ENCODE measurements around the gene ZNF107. TPM values are rescaled to one million over a fixed set of nuclear protein-coding genes. Genes with fewer than 3 reads are reported as not detected.

Gene ZNF107
- 40.3 and 50.5 TPM in 2 replicates for total RNA-seq

DNA sequence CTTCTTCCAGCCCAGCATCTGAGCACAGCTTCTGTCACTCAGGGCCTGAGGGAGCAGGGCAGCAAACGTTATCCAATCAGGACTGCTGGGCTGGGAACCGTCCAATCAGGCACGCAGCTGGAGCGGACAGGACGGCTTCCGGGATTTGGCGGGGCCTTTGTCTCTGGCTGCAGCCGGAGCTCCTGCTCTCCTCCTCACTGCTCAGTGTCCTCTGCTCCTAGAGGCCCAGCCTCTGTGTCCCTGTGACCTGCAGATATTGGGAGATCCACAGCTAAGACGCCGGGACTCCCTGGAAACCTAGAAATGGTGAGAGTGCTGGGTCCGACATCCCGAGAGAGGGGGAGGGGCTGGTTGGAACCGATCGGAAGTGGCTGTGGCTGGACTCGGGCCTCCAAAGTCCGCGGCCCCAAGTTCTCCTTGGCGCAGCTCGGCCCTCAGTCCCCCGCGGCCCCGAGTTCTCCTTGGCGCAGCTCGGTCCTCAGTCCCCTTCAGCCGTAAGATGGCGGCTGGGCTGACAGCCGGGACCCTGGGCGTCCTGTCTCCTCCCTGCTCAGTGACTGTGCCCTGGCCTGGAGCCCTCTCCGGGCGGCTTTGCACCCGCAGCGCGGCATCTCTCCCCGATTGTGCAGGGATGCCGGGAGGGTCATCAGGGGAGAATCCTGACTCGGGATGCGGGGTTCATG is at the start of gene ZNF107:
TSS of gene ZNF107 (plus strand) at position 154 of the 683 bp plus-strand sequence. CDS start at position 304, 150 bp downstream.
- peaks cover 23% of the 10 kb centered on the region for H3K36me3 Mint-ChIP-seq (ENCODE audit: low read depth)

DNA sequence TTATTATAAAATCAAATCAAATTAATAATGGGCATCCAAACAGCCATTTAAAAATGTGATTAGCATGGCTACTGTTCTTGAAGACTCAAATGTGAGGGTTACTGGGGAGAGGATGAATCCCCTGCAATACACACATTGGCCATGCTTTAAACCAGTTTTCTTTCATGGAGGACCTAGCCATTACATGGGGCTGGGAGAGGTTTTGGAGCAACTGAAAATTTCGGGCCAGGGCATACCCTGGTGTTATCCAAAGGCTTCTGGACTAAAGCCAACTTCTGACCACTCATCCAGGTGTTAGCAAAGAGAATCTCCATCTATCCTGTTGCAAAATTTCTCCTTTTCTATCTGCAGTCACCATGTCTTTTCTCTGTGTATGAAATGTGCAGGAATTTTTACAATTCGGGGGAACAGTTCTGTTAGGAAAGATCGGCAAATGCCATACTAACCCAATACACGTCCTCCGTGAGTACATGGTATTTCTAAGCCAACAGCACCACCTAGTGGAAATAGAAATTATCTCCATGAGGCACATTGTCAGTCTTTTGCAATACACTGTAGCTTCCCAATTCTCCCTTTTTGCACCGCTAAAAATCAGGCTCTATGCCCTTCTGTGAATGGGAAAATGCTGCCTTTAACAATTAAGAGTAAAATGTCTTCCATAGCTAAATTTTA is 47.0 kb upstream of the ZNF107 start:
- DNase-seq (no peak), ATAC-seq (ENCODE audit: low read depth) (no peak)
- intact Hi-C loops (cut with micrococcal nuclease), result loop anchor here (1.0 kb wide), 1 partner anchor 1611 kb away; no protein-coding TSS in a partner anchor
- peaks cover 6% of the 10 kb centered on the region for H3K9me3 Mint-ChIP-seq
- ChIA-PET POLR2A (no interaction called here), CTCF (interaction anchor here (1.0 to 1.4 kb wide), 2 partner anchors 11 to 298 kb away, joined by 3 to 5 read pairs; no protein-coding TSS in a partner anchor)
- H3K27ac Mint-ChIP-seq, result no peak overlapping the region
- no peaks in the 10 kb centered on the region for H3K27me3 Mint-ChIP-seq
- H3K4me1 Mint-ChIP-seq, result no peaks in the 10 kb centered on the region
- no peaks in the 10 kb centered on the region for H3K36me3 Mint-ChIP-seq (ENCODE audit: low read depth)
- TF ChIP-seq, protein P1, sequence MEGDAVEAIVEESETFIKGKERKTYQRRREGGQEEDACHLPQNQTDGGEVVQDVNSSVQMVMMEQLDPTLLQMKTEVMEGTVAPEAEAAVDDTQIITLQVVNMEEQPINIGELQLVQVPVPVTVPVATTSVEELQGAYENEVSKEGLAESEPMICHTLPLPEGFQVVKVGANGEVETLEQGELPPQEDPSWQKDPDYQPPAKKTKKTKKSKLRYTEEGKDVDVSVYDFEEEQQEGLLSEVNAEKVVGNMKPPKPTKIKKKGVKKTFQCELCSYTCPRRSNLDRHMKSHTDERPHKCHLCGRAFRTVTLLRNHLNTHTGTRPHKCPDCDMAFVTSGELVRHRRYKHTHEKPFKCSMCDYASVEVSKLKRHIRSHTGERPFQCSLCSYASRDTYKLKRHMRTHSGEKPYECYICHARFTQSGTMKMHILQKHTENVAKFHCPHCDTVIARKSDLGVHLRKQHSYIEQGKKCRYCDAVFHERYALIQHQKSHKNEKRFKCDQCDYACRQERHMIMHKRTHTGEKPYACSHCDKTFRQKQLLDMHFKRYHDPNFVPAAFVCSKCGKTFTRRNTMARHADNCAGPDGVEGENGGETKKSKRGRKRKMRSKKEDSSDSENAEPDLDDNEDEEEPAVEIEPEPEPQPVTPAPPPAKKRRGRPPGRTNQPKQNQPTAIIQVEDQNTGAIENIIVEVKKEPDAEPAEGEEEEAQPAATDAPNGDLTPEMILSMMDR (IDR thresholded peaks at IDR 0.05), result no peak
- H3K4me3 Mint-ChIP-seq, result no peak overlapping the region

More for the DNA sequence above, at the start of gene ZNF107:
- H3K27ac Mint-ChIP-seq, result peak within 1 kb of the TSS; percentile 96
- DNase-seq, result peak; percentile 69
- H3K4me1 Mint-ChIP-seq, result peaks cover 56% of the 10 kb centered on the region
- no peaks in the 10 kb centered on the region for H3K27me3 Mint-ChIP-seq
- peak; percentile 93 for ATAC-seq (ENCODE audit: low read depth)
- ChIA-PET CTCF (interaction anchor here (1.0 to 1.5 kb wide), 2 partner anchors 128 to 349 kb away, joined by 3 to 4 read pairs; partner anchors contain the start of gene ZNF138), POLR2A (interaction anchor here (0.7 to 4.1 kb wide), 14 partner anchors 10 to 740 kb away, joined by 3 to 35 read pairs (median 6); partner anchors contain the start of genes ERV3-1, ZNF138, ZNF273 and ZNF680)
- TF ChIP-seq, protein P1 (IDR thresholded peaks at IDR 0.05), result no peak
- peak within 1 kb of the TSS; percentile 98 for H3K4me3 Mint-ChIP-seq
- peaks cover 5% of the 10 kb centered on the region for H3K9me3 Mint-ChIP-seq
- intact Hi-C loops (cut with micrococcal nuclease), result loop anchor here (1.0 to 5.0 kb wide), 11 partner anchors 10 to 766 kb away; partner anchors contain the start of genes ZNF138, ZNF273, ZNF680 and ZNF92

DNA sequence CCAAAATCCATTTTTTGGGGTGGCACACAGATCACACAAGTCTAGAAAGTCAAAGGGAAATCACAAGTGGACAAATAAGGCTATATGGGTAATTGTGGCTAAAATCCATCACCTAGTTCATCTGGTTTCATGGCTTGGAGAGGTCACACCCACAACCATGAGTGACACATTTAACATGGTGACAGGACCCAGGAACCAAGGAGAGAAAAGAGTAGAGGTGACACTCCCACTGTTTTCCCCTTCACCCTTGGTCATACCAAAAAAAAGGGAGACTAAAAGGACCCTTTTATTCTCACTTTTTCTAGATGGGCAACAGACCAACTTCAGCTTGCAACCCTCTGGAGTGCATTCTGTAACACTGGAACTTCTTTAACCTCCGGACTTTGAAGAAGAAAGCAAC is 46.2 kb upstream of the ZNF107 start:
- Mint-ChIP-seq H3K4me1 (no peaks in the 10 kb centered on the region), H3K4me3 (no peak overlapping the region), H3K9me3 (peaks cover 6% of the 10 kb centered on the region), H3K36me3 (ENCODE audit: low read depth) (no peaks in the 10 kb centered on the region), H3K27me3 (no peaks in the 10 kb centered on the region), H3K27ac (no peak overlapping the region)
- POLR2A ChIA-PET, result no interaction called here
- DNase-seq (no peak), ATAC-seq (ENCODE audit: low read depth) (no peak)
- TF ChIP-seq, protein P1 (IDR thresholded peaks at IDR 0.05), result no peak
- CTCF ChIA-PET, result interaction anchor here (1.0 to 1.4 kb wide), 2 partner anchors 10 to 299 kb away, joined by 3 to 5 read pairs; no protein-coding TSS in a partner anchor
- intact Hi-C loops (cut with micrococcal nuclease), result loop anchor here (1.0 kb wide), 1 partner anchor 1611 kb away; no protein-coding TSS in a partner anchor

DNA sequence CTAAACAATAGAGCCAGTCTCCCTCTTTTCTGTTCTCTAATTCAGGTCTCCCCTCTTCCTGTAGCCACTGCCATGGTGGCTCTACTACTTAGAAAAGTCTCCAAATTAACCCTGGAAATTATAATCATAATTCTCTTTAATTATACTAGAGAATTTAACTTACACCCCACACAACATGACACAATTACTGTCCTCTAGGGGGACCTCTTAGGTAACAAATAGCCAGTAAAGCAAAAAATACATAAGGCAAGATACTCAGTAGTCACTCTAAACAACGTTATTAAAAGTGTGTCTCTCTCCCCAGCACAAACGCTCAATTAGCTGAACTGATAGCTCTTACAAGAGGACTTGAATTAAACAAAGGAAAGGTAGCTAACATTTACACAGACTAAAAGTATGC is 44.3 kb upstream of the ZNF107 start:
- DNase-seq (no peak), ATAC-seq (ENCODE audit: low read depth) (no peak)
- intact Hi-C loops (cut with micrococcal nuclease), result no loop called here
- POLR2A ChIA-PET, result no interaction called here
- Mint-ChIP-seq H3K36me3 (ENCODE audit: low read depth) (no peaks in the 10 kb centered on the region), H3K27ac (no peak overlapping the region), H3K9me3 (peaks cover 6% of the 10 kb centered on the region), H3K4me3 (no peak overlapping the region), H3K27me3 (no peaks in the 10 kb centered on the region), H3K4me1 (peaks cover 5% of the 10 kb centered on the region)
- CTCF ChIA-PET, result interaction anchor here (0.7 kb wide), 1 partner anchor 9 kb away, joined by 3 read pairs; no protein-coding TSS in a partner anchor
- TF ChIP-seq, protein P1 (IDR thresholded peaks at IDR 0.05), result no peak

Data from activated B cell treated with CpG ODN at 0.5 μM for 24 hours (primary cell).